RWPE2 (cell line): ENCODE measurements around the gene IFNA17.
"Not testable (repeated sequence)": the region's sequence is repeated elsewhere in the genome, so short reads cannot be mapped to it uniquely, and the experiment has no call there.

Experiments
- ATAC-seq: fragments of 200-7000 bp; cut with Tn5 transposase; 3 replicates; pipeline ENCODE4 v1.9.1; 2021; ENCODE audit warnings: low read depth
- DNase-seq: peaks from one replicate; pipeline ENCODE4 v3.0.0-alpha.2; 2020; ENCODE audit warnings: low spot score
- H3K27ac ChIP-seq: fragments of 450-650 bp; 2 replicates; pipeline ENCODE4 v1.5.1; 2017; ENCODE audit warnings: mild to moderate bottlenecking; ENCODE audit not compliant: poor library complexity, severe bottlenecking
- H3K27me3 ChIP-seq: fragments of 250-450 bp; sonication (Bioruptor Pico); 2 replicates; pipeline ENCODE4 v1.5.1; 2021; ENCODE audit warnings: mild to moderate bottlenecking, moderate library complexity; ENCODE audit not compliant: insufficient read depth, poor library complexity, severe bottlenecking
- H3K36me3 ChIP-seq: fragments of 250-450 bp; sonication (Bioruptor Pico); 2 replicates; pipeline ENCODE4 v1.5.1; 2020; ENCODE audit warnings: low read depth, mild to moderate bottlenecking, moderate library complexity
- H3K4me1 ChIP-seq: fragments of 250-450 bp; sonication (Bioruptor Pico); 2 replicates; pipeline ENCODE4 v1.5.1; 2021; ENCODE audit warnings: mild to moderate bottlenecking, moderate library complexity; ENCODE audit not compliant: insufficient read depth, poor library complexity, severe bottlenecking
- H3K4me3 ChIP-seq: fragments of 250-450 bp; sonication (Bioruptor Pico); 2 replicates; pipeline ENCODE4 v1.5.1; 2021; ENCODE audit warnings: mild to moderate bottlenecking, moderate library complexity; ENCODE audit not compliant: severe bottlenecking
- H3K9me3 ChIP-seq: fragments of 250-450 bp; sonication (Bioruptor Pico); 2 replicates; pipeline ENCODE4 v1.5.1; 2021; ENCODE audit warnings: mild to moderate bottlenecking, moderate library complexity; ENCODE audit not compliant: severe bottlenecking
- TF ChIP-seq, protein P1 (sequence below): fragments of 450-650 bp; IDR thresholded peaks from one replicate; pipeline ENCODE4 v1.5.1; 2017; ENCODE audit warnings: mild to moderate bottlenecking, moderate library complexity; ENCODE audit not compliant: poor library complexity, severe bottlenecking

Gene IFNA17

DNA sequence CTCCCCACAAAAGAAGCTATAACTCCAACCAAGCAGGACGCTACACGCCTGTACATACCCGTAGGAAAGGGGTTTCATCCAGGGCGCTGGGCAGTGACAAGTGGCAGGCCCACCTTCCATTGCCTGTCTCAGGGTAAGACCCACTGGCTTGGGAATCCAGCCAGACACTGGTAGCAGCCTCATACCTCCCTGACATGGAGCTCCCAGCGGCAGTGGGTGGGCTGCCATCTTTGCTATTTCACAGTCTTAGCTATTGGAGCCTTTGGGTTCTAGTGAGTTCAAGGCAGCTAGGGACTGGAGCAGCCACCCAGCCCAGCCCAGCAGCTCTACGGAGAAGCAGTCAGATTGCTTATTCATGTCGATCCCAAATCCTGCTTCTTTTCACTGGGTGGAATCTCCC is 17.7 kb downstream of the IFNA17 start:
- TF ChIP-seq, protein P1, sequence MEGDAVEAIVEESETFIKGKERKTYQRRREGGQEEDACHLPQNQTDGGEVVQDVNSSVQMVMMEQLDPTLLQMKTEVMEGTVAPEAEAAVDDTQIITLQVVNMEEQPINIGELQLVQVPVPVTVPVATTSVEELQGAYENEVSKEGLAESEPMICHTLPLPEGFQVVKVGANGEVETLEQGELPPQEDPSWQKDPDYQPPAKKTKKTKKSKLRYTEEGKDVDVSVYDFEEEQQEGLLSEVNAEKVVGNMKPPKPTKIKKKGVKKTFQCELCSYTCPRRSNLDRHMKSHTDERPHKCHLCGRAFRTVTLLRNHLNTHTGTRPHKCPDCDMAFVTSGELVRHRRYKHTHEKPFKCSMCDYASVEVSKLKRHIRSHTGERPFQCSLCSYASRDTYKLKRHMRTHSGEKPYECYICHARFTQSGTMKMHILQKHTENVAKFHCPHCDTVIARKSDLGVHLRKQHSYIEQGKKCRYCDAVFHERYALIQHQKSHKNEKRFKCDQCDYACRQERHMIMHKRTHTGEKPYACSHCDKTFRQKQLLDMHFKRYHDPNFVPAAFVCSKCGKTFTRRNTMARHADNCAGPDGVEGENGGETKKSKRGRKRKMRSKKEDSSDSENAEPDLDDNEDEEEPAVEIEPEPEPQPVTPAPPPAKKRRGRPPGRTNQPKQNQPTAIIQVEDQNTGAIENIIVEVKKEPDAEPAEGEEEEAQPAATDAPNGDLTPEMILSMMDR, result no peak
- H3K9me3 ChIP-seq, result no peaks in the 10 kb centered on the region
- ATAC-seq, result no peak

DNA sequence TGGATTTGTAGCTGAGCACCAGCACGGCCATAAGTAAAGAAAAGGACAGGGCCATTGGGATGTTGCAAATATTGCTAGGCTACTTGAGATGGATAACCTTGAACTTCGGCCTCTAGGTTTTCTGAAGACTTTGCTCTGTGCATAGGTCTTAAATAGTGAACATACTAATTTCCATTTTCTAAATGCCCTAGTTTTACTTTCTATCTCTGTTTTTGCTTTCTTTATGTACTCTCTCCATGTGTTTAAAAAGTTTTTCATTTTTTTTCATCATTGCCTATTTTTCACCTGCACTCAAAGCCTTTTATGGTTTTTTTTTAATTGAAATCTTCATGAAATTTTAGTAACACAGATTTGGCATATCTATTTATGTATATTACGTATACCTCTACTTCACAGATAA is 21.0 kb downstream of the IFNA17 start, which contains the start of gene IFNA10:
IFNA10 (minus strand) TSS at position 101 of the 400 bp plus-strand sequence; CDS start at position 55, 46 bp downstream.
- H3K4me1 ChIP-seq, H3K27ac ChIP-seq, ATAC-seq, H3K9me3 ChIP-seq, DNase-seq, H3K4me3 ChIP-seq, H3K36me3 ChIP-seq, H3K27me3 ChIP-seq: not testable (repeated sequence)

More for the DNA sequence above, 17.7 kb downstream of the IFNA17 start:
- H3K4me3 ChIP-seq, result no peak overlapping the region
- H3K27me3 ChIP-seq, result peaks cover 5% of the 10 kb centered on the region
- no peaks in the 10 kb centered on the region for H3K36me3 ChIP-seq
- no peak for DNase-seq
- no peak overlapping the region for H3K27ac ChIP-seq
- H3K4me1 ChIP-seq, result no peaks in the 10 kb centered on the region

DNA sequence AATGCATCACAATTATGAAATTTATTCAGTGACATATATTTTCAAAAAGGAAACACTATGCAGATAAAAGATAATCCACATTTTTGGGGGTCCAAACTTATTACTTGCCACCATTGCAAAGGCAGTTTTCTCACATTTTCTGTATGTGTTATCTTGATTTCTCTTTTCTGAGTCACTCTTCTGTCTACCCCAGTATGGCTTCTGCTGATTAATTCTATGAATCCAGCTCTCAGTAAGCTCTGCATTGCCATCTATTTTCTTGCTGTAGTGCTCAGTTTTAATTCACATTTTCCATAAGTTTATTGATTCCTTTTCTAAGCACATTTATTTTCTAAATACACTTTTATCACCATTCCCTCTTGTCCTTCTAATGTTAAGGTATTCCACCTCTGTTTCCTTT is 22.8 kb downstream of the IFNA17 start:
- no peaks in the 10 kb centered on the region for H3K9me3 ChIP-seq
- no peaks in the 10 kb centered on the region for H3K4me1 ChIP-seq
- TF ChIP-seq, protein P1, result no peak
- no peak for ATAC-seq
- no peak overlapping the region for H3K27ac ChIP-seq
- H3K36me3 ChIP-seq, result no peaks in the 10 kb centered on the region
- no peak overlapping the region for H3K4me3 ChIP-seq
- peaks cover under 1% of the 10 kb centered on the region for H3K27me3 ChIP-seq
- no peak for DNase-seq

DNA sequence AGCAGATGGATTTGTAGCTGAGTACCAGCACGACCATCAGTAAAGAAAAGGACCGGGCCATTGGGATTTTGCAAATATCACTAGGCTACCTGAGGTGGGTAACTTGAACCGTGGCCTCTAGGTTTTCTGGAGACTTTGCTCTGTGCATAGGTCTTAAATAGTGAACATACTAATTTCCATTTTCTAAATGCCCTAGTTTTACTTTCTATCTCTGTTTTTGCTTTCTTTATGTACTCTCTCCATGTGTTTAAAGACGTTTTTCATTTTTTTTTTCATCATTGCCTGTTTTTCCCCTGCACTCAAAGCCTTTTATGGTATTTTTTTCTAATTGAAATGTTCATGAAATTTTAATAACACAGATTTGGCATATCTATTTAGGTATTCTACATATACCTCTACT is 25.9 kb downstream of the IFNA17 start, which contains the start of gene IFNA7:
IFNA7 (minus strand) TSS at position 101 of the 400 bp plus-strand sequence; CDS start at position 61, 40 bp downstream.
- ATAC-seq, H3K27ac ChIP-seq, H3K9me3 ChIP-seq, H3K27me3 ChIP-seq, DNase-seq, H3K4me1 ChIP-seq, H3K4me3 ChIP-seq, H3K36me3 ChIP-seq: not testable (repeated sequence)

DNA sequence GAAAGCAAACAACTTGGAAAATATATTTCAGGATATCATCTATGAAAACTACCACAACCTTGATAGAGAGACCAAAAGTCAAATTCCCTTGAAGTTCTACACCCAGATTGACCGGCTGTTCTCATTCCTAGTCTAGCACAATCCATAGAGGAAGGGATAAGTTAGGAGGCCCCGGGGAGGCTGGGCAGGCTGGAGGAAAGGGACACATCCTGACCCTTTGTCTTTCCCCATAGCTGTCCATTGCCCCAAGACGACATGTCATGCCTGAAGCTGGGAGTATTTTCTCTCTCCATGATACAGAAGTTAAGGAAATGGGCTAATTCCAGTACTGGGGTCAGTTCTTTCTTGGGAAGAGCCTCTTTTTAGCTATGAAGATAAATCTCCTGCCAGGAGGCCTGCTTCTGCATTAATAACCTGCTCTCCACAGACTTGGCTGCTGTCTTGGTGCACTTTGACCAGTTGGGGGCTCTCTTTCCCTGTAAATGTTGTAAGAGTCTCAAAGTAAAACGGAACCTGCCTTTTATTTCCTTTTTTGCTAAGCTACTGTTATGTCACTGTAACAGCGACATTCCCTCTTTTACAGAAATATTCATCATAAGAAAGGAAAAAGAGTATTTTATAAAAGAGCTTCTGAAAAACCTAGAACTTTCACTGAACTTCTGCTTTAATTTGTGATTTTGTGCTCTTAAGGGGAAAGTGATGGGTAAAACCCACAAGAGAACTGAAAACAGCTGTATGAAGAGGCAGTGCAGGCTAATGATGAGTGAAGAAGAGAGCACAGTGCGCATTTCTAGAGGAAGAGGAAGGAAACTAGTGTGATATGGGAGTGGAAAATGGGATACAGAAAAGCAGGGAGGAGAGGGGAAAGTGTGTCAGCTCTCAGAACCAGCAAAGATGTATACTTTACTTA is 32.9 kb downstream of the IFNA17 start:
- DNase-seq, H3K4me1 ChIP-seq, H3K27ac ChIP-seq, H3K36me3 ChIP-seq, H3K4me3 ChIP-seq, H3K9me3 ChIP-seq, H3K27me3 ChIP-seq: not testable (repeated sequence)
- peak; percentile 73; the same call in 2 of the 3 replicates for ATAC-seq
- TF ChIP-seq, protein P1, result peak; percentile 58

DNA sequence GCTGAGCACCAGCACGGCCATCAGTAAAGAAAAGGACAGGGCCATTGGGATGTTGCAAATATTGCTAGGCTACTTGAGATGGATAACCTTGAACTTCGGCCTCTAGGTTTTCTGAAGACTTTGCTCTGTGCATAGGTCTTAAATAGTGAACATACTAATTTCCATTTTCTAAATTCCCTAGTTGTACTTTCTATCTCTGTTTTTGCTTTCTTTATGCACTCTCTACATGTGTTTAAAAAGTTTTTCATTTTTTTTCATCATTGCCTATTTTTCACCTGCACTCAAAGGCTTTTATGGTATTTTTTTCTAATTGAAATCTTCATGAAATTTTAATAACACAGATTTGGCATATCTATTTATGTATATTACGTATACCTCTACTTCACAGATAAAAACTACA is 40.5 kb downstream of the IFNA17 start, which contains the start of gene IFNA4:
IFNA4 (minus strand) TSS at position 101 of the 400 bp plus-strand sequence; CDS start at position 45, 56 bp downstream.
- not testable (repeated sequence) for H3K36me3 ChIP-seq, H3K27ac ChIP-seq, H3K9me3 ChIP-seq, H3K4me3 ChIP-seq, H3K4me1 ChIP-seq, DNase-seq, ATAC-seq
- H3K27me3 ChIP-seq, result peaks cover 16% of the 10 kb centered on the region
